Left renal cortex interstitium (tissue), 4 donors: ENCODE results near the gene CCDC184. TPM values are rescaled to one million over a fixed set of nuclear protein-coding genes. Genes with fewer than 3 reads are reported as not detected.
"Not testable (repeated sequence)": the region's sequence is repeated elsewhere in the genome, so short reads cannot be mapped to it uniquely, and the experiment has no call there.

Source experiments
- DNase-seq, 4 donors: peaks; one replicate each; pipeline ENCODE4 v3.0.0-alpha.2; 2013; ENCODE audit warnings: low read depth in 4 of 4, low spot score in 2 of 4, missing footprints in 1 of 4
- polyA plus RNA-seq, 4 donors: library from polyadenylated mRNA; unstranded; fragments of 120-200 nt; gene quantifications; one replicate each; pipeline ENCODE4 v1.2.1, GENCODE V29; 2013; ENCODE audit not compliant: insufficient read length in 4 of 4

Gene CCDC184
- 1 to 10 TPM in 1 of 4 donors, under 1 TPM in 3; 0.30 to 1.0 (median 0.66) TPM for polyA plus RNA-seq

GRCh38 chr12:48183091-48183875 is at the start of gene CCDC184:
Gene CCDC184, plus strand, starts transcription at chr12:48183644. Its CDS starts 479 bp downstream, at chr12:48184123.
- DNase-seq: peak in 3 of 4 donors; percentile 65 to 71 (median 67)

- DNase-seq: no peak
These were observed 48.4 kb upstream of the CCDC184 start for GRCh38 chr12:48135027-48135426.

- DNase-seq: no peak
These were observed 40.4 kb upstream of the CCDC184 start for GRCh38 chr12:48142818-48143674.

- DNase-seq: no peak
These were observed 39.5 kb upstream of the CCDC184 start for GRCh38 chr12:48143898-48144297.

GRCh38 chr12:48145981-48146380 is 37.5 kb upstream of the CCDC184 start:
- no peak for DNase-seq

- no peak for DNase-seq
These were observed 32.2 kb upstream of the CCDC184 start for GRCh38 chr12:48151103-48151771.

GRCh38 chr12:48155786-48156185 is 27.7 kb upstream of the CCDC184 start:
- not testable (repeated sequence) for DNase-seq

GRCh38 chr12:48156652-48157017 is 26.8 kb upstream of the CCDC184 start:
- no peak for DNase-seq

- DNase-seq: peak; percentile 95 to 97 (median 96)
These were observed 26.2 kb upstream of the CCDC184 start, which contains the start of gene ASB8 for GRCh38 chr12:48157018-48157888. Gene ASB8, minus strand, starts transcription at chr12:48157515. Its CDS starts 4,019 bp downstream, at chr12:48153496.

- DNase-seq: no peak
These were observed 25.5 kb upstream of the CCDC184 start for GRCh38 chr12:48157889-48158370.

GRCh38 chr12:48160046-48160445 is 23.4 kb upstream of the CCDC184 start:
- no peak for DNase-seq

- no peak for DNase-seq
These were observed 22.6 kb upstream of the CCDC184 start for GRCh38 chr12:48160807-48161206.

GRCh38 chr12:48163150-48163747 is 20.2 kb upstream of the CCDC184 start:
- no peak for DNase-seq

- DNase-seq: no peak
These were observed 19.0 kb upstream of the CCDC184 start for GRCh38 chr12:48164451-48164850.

GRCh38 chr12:48165089-48165981 is 18.1 kb upstream of the CCDC184 start:
- DNase-seq: peak in 1 of 4 donors; percentile 53

- no peak for DNase-seq
These were observed 14.4 kb upstream of the CCDC184 start for GRCh38 chr12:48169011-48169410.

GRCh38 chr12:48175613-48176416 is 7.6 kb upstream of the CCDC184 start:
- DNase-seq: no peak

GRCh38 chr12:48176417-48176751 is 7.1 kb upstream of the CCDC184 start:
- DNase-seq: no peak
